GM23338 (cell line): ENCODE data around the gene ARMCX4. TPM values are rescaled to one million over a fixed set of nuclear protein-coding genes. Genes with fewer than 3 reads are reported as not detected.

Experiments
- ATAC-seq: fragments of 200-7000 bp; cut with Tn5 transposase; 3 replicates; pipeline ENCODE4 v1.9.1; 2020
- DNase-seq: peaks from one replicate; pipeline ENCODE4 v3.0.0-alpha.2; 2015; ENCODE audit warnings: low spot score
- H2AFZ ChIP-seq: fragments of 200-600 bp; sonication (generic); 2 replicates; pipeline ENCODE4 v1.8.0; 2016; ENCODE audit warnings: antibody characterized with exemption, mild to moderate bottlenecking, moderate library complexity
- H3F3A ChIP-seq: fragments of 200-600 bp; sonication (generic); replicated peaks from 2 replicates; pipeline ENCODE4 v1.8.0; 2017; ENCODE audit warnings: antibody characterized with exemption, mixed run types, low read depth
- H3K27ac ChIP-seq: fragments of 200-600 bp; sonication (generic); 2 replicates; pipeline ENCODE4 v1.6.1; 2016; ENCODE audit warnings: low read depth
- H3K27me3 ChIP-seq: fragments of 200-600 bp; sonication (generic); 2 replicates; pipeline ENCODE4 v1.8.0; 2016; ENCODE audit warnings: mild to moderate bottlenecking, mixed run types, moderate library complexity; ENCODE audit not compliant: insufficient read depth
- H3K36me3 ChIP-seq: fragments of 200-600 bp; sonication (generic); 2 replicates; pipeline ENCODE4 v1.8.0; 2016; ENCODE audit warnings: mild to moderate bottlenecking; ENCODE audit not compliant: insufficient read depth
- H3K4me1 ChIP-seq: fragments of 200-600 bp; sonication (generic); 2 replicates; pipeline ENCODE4 v1.8.0; 2016; ENCODE audit warnings: mild to moderate bottlenecking, moderate library complexity; ENCODE audit not compliant: insufficient read depth
- H3K4me2 ChIP-seq: fragments of 200-600 bp; sonication (generic); 2 replicates; pipeline ENCODE4 v1.7.1; 2017; ENCODE audit warnings: mixed run types
- H3K4me3 ChIP-seq: fragments of 200-600 bp; sonication (generic); 2 replicates; pipeline ENCODE4 v1.6.1; 2016; ENCODE audit warnings: mixed run types
- H3K79me2 ChIP-seq: fragments of 200-600 bp; sonication (generic); replicated peaks from 2 replicates; pipeline ENCODE4 v1.8.0; 2017; ENCODE audit warnings: mild to moderate bottlenecking; ENCODE audit not compliant: insufficient read depth
- H3K9me2 ChIP-seq: fragments of 200-600 bp; sonication (generic); 2 replicates; pipeline ENCODE4 v1.8.0; 2017; ENCODE audit not compliant: insufficient read depth
- H4K20me1 ChIP-seq: fragments of 200-600 bp; sonication (generic); replicated peaks from 2 replicates; pipeline ENCODE4 v1.8.0; 2017; ENCODE audit warnings: mild to moderate bottlenecking; ENCODE audit not compliant: insufficient read depth
- H3K27ac Mint-ChIP-seq: 2 replicates; pipeline ENCODE4 v1.8.0; 2020; ENCODE audit warnings: inconsistent platforms, mild to moderate bottlenecking, moderate library complexity, mixed read lengths
- H3K27me3 Mint-ChIP-seq: 3 replicates; pipeline ENCODE4 v1.8.0; 2022; ENCODE audit warnings: low read depth, mild to moderate bottlenecking, moderate library complexity, mixed read lengths, inconsistent platforms; ENCODE audit not compliant: insufficient read depth, poor library complexity
- H3K36me3 Mint-ChIP-seq: 3 replicates; pipeline ENCODE4 v1.8.0; 2021; ENCODE audit warnings: low read depth, mild to moderate bottlenecking, inconsistent platforms, moderate library complexity, mixed read lengths
- H3K4me1 Mint-ChIP-seq: 3 replicates; pipeline ENCODE4 v1.8.0; 2020; ENCODE audit warnings: mild to moderate bottlenecking, inconsistent platforms, mixed read lengths
- H3K4me3 Mint-ChIP-seq: 3 replicates; pipeline ENCODE4 v1.8.0; 2021; ENCODE audit warnings: moderate library complexity, mild to moderate bottlenecking, inconsistent platforms, mixed read lengths
- H3K9me3 Mint-ChIP-seq: 3 replicates; pipeline ENCODE4 v1.8.0; 2020; ENCODE audit warnings: moderate library complexity, mild to moderate bottlenecking, inconsistent platforms, mixed read lengths
- CREB1 ChIP-seq: fragments of 250-450 bp; sonication (Bioruptor Pico); IDR thresholded peaks from 2 replicates; pipeline ENCODE4 v1.5.0; 2020; ENCODE audit warnings: low read depth, mild to moderate bottlenecking, moderate library complexity
- EZH2 ChIP-seq: fragments of 200-600 bp; sonication (generic); IDR thresholded peaks from one replicate; pipeline ENCODE4 v1.8.0; 2017; ENCODE audit warnings: antibody characterized with exemption, mild to moderate bottlenecking, low read depth; ENCODE audit not compliant: unreplicated experiment
- EZH2phosphoT487 ChIP-seq: fragments of 200-600 bp; sonication (generic); IDR thresholded peaks from one replicate; pipeline ENCODE4 v1.8.1; 2018; ENCODE audit warnings: antibody characterized with exemption; ENCODE audit not compliant: unreplicated experiment
- NANOG ChIP-seq: IDR thresholded peaks from 2 replicates; pipeline ENCODE4 v1.6.1; 2016; ENCODE audit warnings: antibody characterized with exemption, borderline replicate concordance
- POLR2AphosphoS5 ChIP-seq: IDR thresholded peaks from 2 replicates; pipeline ENCODE4 v1.6.1; 2016; ENCODE audit warnings: antibody characterized with exemption, low read depth
- STAT1 ChIP-seq: IDR thresholded peaks from one replicate; pipeline ENCODE4 v1.6.1; 2016; ENCODE audit warnings: antibody characterized with exemption; ENCODE audit not compliant: unreplicated experiment
- ZNF462 ChIP-seq: fragments of 250-450 bp; sonication (Bioruptor Pico); IDR thresholded peaks from 2 replicates; pipeline ENCODE4 v1.5.0; 2020; ENCODE audit warnings: mild to moderate bottlenecking, moderate library complexity
- polyA plus RNA-seq: library from polyadenylated mRNA; unstranded; fragments of >200 nt; fragmentation: Nextera tagmentation; extraction: Ambion mirVana; gene quantifications from 2 replicates; pipeline ENCODE4 v1.2.1, GENCODE V29; 2016
- total RNA-seq: library from RNA; depleted of rRNA; stranded (reverse); fragments of >200 nt; shearing (Covaris generic); gene quantifications from 2 replicates; pipeline ENCODE4 v1.2.3, GENCODE V29; 2014
- TF ChIP-seq, protein P1 (sequence below): IDR thresholded peaks from one replicate; pipeline ENCODE4 v1.6.1; 2018; ENCODE audit warnings: antibody characterized with exemption; ENCODE audit not compliant: unreplicated experiment
- TF ChIP-seq, protein P2 (sequence below): IDR thresholded peaks from 2 replicates; pipeline ENCODE4 v1.6.1; 2016; ENCODE audit warnings: antibody characterized with exemption

Gene ARMCX4
- total and polyA plus RNA-seq, 2 experiments from 2014 or later, result 11.9 to 13.3 TPM

DNA sequence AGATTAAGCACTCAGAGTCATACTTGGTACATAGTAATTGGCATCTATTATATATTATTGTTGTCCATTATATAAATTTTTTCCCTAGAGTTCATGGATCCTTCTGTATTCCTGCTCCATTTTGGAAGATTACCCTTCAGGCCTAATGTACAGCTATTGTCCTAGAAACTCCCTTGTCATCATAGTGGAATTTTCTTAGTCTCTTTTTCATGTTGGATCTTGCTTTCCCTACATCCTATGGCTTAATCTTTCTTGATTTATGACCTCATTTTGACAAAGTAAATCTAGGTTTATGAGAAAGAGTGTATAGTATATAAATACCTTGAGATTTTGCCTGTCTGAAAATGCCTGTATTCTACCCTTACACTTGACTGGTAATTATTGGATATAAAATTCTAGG, 22.1 kb downstream of the ARMCX4 start:
- Histone ChIP-seq H3K4me1 (no peaks in the 10 kb centered on the region), H3K36me3 (no peaks in the 10 kb centered on the region), H4K20me1 (no peaks in the 10 kb centered on the region), H3K27me3 (no peaks in the 10 kb centered on the region), H2AFZ (no peak overlapping the region), H3K9me2 (no peaks in the 10 kb centered on the region), H3K27ac (no peak overlapping the region), H3K4me3 (no peak overlapping the region), H3F3A (no peaks in the 10 kb centered on the region), H3K4me2 (no peak overlapping the region), H3K79me2 (no peaks in the 10 kb centered on the region)
- no peaks in the 10 kb centered on the region for H3K4me1 Mint-ChIP-seq
- no peak for ATAC-seq
- no peak for TF ChIP-seq EZH2
- TF ChIP-seq ZNF462 (CRISPR knock-in tag), result no peak
- TF ChIP-seq CREB1 (CRISPR knock-in tag), result no peak
- no peak for TF ChIP-seq STAT1
- H3K27me3 Mint-ChIP-seq, result no peaks in the 10 kb centered on the region
- H3K36me3 Mint-ChIP-seq, result peaks cover 9% of the 10 kb centered on the region; the same call in 2 of the 3 replicates
- H3K27ac Mint-ChIP-seq, result no peak overlapping the region
- H3K9me3 Mint-ChIP-seq, result no peaks in the 10 kb centered on the region; the same call in 2 of the 3 replicates
- no peak for DNase-seq
- H3K4me3 Mint-ChIP-seq, result no peak overlapping the region

GRCh38 chrX:101507986-101508385, 22.7 kb downstream of the ARMCX4 start:
- Histone ChIP-seq H4K20me1 (no peaks in the 10 kb centered on the region), H3K27ac (no peak overlapping the region), H3K4me2 (no peak overlapping the region), H3F3A (no peaks in the 10 kb centered on the region), H2AFZ (no peak overlapping the region), H3K4me3 (no peak overlapping the region), H3K27me3 (no peaks in the 10 kb centered on the region), H3K9me2 (no peaks in the 10 kb centered on the region), H3K4me1 (no peaks in the 10 kb centered on the region), H3K36me3 (no peaks in the 10 kb centered on the region), H3K79me2 (no peaks in the 10 kb centered on the region)
- no peaks in the 10 kb centered on the region for H3K4me1 Mint-ChIP-seq
- H3K9me3 Mint-ChIP-seq, result no peaks in the 10 kb centered on the region; the same call in 2 of the 3 replicates
- H3K27me3 Mint-ChIP-seq, result no peaks in the 10 kb centered on the region
- no peak overlapping the region for H3K27ac Mint-ChIP-seq
- DNase-seq (no peak), ATAC-seq (no peak)
- peaks cover 9% of the 10 kb centered on the region; the same call in 2 of the 3 replicates for H3K36me3 Mint-ChIP-seq
- H3K4me3 Mint-ChIP-seq, result no peak overlapping the region
- no peak for TF ChIP-seq EZH2
- TF ChIP-seq, protein P1, sequence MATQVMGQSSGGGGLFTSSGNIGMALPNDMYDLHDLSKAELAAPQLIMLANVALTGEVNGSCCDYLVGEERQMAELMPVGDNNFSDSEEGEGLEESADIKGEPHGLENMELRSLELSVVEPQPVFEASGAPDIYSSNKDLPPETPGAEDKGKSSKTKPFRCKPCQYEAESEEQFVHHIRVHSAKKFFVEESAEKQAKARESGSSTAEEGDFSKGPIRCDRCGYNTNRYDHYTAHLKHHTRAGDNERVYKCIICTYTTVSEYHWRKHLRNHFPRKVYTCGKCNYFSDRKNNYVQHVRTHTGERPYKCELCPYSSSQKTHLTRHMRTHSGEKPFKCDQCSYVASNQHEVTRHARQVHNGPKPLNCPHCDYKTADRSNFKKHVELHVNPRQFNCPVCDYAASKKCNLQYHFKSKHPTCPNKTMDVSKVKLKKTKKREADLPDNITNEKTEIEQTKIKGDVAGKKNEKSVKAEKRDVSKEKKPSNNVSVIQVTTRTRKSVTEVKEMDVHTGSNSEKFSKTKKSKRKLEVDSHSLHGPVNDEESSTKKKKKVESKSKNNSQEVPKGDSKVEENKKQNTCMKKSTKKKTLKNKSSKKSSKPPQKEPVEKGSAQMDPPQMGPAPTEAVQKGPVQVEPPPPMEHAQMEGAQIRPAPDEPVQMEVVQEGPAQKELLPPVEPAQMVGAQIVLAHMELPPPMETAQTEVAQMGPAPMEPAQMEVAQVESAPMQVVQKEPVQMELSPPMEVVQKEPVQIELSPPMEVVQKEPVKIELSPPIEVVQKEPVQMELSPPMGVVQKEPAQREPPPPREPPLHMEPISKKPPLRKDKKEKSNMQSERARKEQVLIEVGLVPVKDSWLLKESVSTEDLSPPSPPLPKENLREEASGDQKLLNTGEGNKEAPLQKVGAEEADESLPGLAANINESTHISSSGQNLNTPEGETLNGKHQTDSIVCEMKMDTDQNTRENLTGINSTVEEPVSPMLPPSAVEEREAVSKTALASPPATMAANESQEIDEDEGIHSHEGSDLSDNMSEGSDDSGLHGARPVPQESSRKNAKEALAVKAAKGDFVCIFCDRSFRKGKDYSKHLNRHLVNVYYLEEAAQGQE, result no peak
- TF ChIP-seq STAT1, result no peak
- no peak for TF ChIP-seq NANOG
- no peak for TF ChIP-seq CREB1 (CRISPR knock-in tag)
- no peak for TF ChIP-seq POLR2AphosphoS5
- TF ChIP-seq, protein P2, sequence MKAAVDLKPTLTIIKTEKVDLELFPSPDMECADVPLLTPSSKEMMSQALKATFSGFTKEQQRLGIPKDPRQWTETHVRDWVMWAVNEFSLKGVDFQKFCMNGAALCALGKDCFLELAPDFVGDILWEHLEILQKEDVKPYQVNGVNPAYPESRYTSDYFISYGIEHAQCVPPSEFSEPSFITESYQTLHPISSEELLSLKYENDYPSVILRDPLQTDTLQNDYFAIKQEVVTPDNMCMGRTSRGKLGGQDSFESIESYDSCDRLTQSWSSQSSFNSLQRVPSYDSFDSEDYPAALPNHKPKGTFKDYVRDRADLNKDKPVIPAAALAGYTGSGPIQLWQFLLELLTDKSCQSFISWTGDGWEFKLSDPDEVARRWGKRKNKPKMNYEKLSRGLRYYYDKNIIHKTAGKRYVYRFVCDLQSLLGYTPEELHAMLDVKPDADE, result no peak
- no peak for TF ChIP-seq EZH2phosphoT487
